Right lobe of liver (tissue), 6 donors: Measurements from ENCODE around the gene GSDME. TPM values are rescaled to one million over a fixed set of nuclear protein-coding genes. Genes with fewer than 3 reads are reported as not detected.
A peak's percentile ranks its signal among the peaks of the same experiment; 100 is the strongest.

ENCODE experiments used
- ATAC-seq, 4 donors: fragments of 200-7000 bp; cut with Tn5 transposase; one replicate each; pipeline ENCODE4 v1.9.1; 2020; ENCODE audit warnings: mild to moderate bottlenecking in 4 of 4, moderate library complexity in 4 of 4
- DNase-seq, 3 donors: peaks; one replicate each; pipeline ENCODE4 v3.0.0-alpha.2; 2020
- H3K27ac ChIP-seq, 3 donors: fragments of 200-600 bp; one replicate each; pipeline ENCODE4 v1.8.0; 2022
- H3K27me3 ChIP-seq, 2 donors: fragments of 200-600 bp; one replicate each; pipeline ENCODE4 v1.8.0; 2022
- H3K36me3 ChIP-seq, 4 donors: fragments of 200-600 bp; sonication (generic) in 1 of 4; one replicate each; pipeline versions ENCODE4 v1.5.1 to v1.8.0; 2017 to 2022; ENCODE audit warnings: control low read depth in 1 of 4
- H3K4me1 ChIP-seq, 4 donors: fragments of 200-600 bp; sonication (generic) in 1 of 4; one replicate each; pipeline versions ENCODE4 v1.5.1 to v1.8.0; 2017 to 2022; ENCODE audit warnings: control low read depth in 1 of 4
- H3K4me3 ChIP-seq, 3 donors: fragments of 200-600 bp; one replicate each; pipeline ENCODE4 v1.8.0; 2022
- H3K9me3 ChIP-seq, 4 donors: fragments of 200-600 bp; sonication (generic) in 1 of 4; one replicate each; pipeline versions ENCODE4 v1.5.1 to v1.8.0; 2017 to 2022; ENCODE audit warnings: control low read depth in 1 of 4
- CTCF ChIP-seq, 4 donors: fragments of 200-600 bp in 3 of 4; fragments of 450-650 bp in 1 of 4; IDR thresholded peaks; one replicate each; pipeline versions ENCODE4 v1.5.1 to v1.8.0; 2016 to 2022; ENCODE audit warnings: antibody characterized with exemption in 4 of 4, mild to moderate bottlenecking in 2 of 4
- POLR2A ChIP-seq: fragments of 450-650 bp; IDR thresholded peaks from one replicate; pipeline ENCODE4 v1.6.1; 2017; ENCODE audit warnings: antibody characterized with exemption, mild to moderate bottlenecking
- WGBS: methylation state at CpG from one replicate; pipeline ENCODE4 v1.1.6; 2018; ENCODE audit warnings: low coverage, low lambda C conversion rate; ENCODE audit not compliant: insufficient coverage; ENCODE audit errors: missing lambda C conversion rate; 5-methylcytosine and 5-hydroxymethylcytosine counted together
- intact Hi-C, 2 donors: fragments of 100-400 bp; cut with DNase I; formaldehyde crosslinking; loops; one replicate each; pipeline versions ENCODE4 v1.11.2 to v1.14.1; 2022
- total RNA-seq, 6 experiments: library from RNA; depleted of rRNA in 2 of 6; stranded (reverse); fragments of >200 nt in 2 of 6; fragmentation: NEBNext Ultra II Directional in 3 of 6; extraction: Animal tissue kit (Norgen Biotek cat#: 25700) in 3 of 6; gene quantifications; one replicate each; pipeline versions ENCODE4 v1.1.0 to v1.2.4, GENCODE V29; 2016 to 2023
- donor health status: DM: no; HTN: yes; CAD: no.
- donor health status: DM: no; HTN: no; CAD: no.
- donor health status: DM: no; HTN: no; CAD: no.
- donor health status: DM: no; HTN: yes; CAD: no.
- donor health status: DM: no; HTN: yes; CAD: no.

Gene GSDME
- total RNA-seq, 6 experiments from 2014 or later = 3.1 to 10.2 (median 5.8) TPM

GRCh38 chr7:24723178-24723530 lies 34.1 kb downstream of the GSDME start:
- DNase-seq (no peak), ATAC-seq (no peak)
- Histone ChIP-seq H3K27me3 (no peaks in the 10 kb centered on the region), H3K9me3 (no peaks in the 10 kb centered on the region), H3K27ac (no peak overlapping the region), H3K36me3 (no peaks in the 10 kb centered on the region), H3K4me1 (no peaks in the 10 kb centered on the region), H3K4me3 (no peak overlapping the region)
- intact Hi-C loops = no loop called here
- TF ChIP-seq POLR2A (no peak), CTCF (IDR thresholded peaks at IDR 0.05) (no peak)
- WGBS = 100% methylated on average over 1 of the region's 5 CpGs

GRCh38 chr7:24722386-24723177 lies 34.7 kb downstream of the GSDME start:
- DNase-seq (no peak), ATAC-seq (peak; percentile 43 to 70 (median 62))
- Histone ChIP-seq H3K9me3 (no peaks in the 10 kb centered on the region), H3K36me3 (no peaks in the 10 kb centered on the region), H3K4me1 (no peaks in the 10 kb centered on the region), H3K27ac (no peak overlapping the region), H3K27me3 (no peaks in the 10 kb centered on the region), H3K4me3 (no peak overlapping the region)
- intact Hi-C loops = no loop called here
- no peak for TF ChIP-seq POLR2A
- peak in 2 of 4 donors; percentile 27 to 41 for TF ChIP-seq CTCF (IDR thresholded peaks at IDR 0.05)
- WGBS = 82% methylated on average over 12 of the region's 19 CpGs

- ATAC-seq (no peak), DNase-seq (no peak)
- 57% methylated on average over 6 of the region's 10 CpGs for WGBS
- intact Hi-C loops = no loop called here
- Histone ChIP-seq H3K9me3 (no peaks in the 10 kb centered on the region), H3K27me3 (no peaks in the 10 kb centered on the region), H3K4me3 (no peak overlapping the region), H3K4me1 (no peaks in the 10 kb centered on the region), H3K27ac (no peak overlapping the region), H3K36me3 (no peaks in the 10 kb centered on the region)
- TF ChIP-seq POLR2A (no peak), CTCF (IDR thresholded peaks at IDR 0.05) (no peak)
These were observed 35.7 kb downstream of the GSDME start for GRCh38 chr7:24721481-24722001.

- H3K27ac ChIP-seq = no peak overlapping the region
- H3K36me3 ChIP-seq = no peaks in the 10 kb centered on the region
- H3K27me3 ChIP-seq = no peaks in the 10 kb centered on the region
- no peaks in the 10 kb centered on the region for H3K9me3 ChIP-seq
- TF ChIP-seq CTCF (IDR thresholded peaks at IDR 0.05) (no peak), POLR2A (no peak)
- H3K4me3 ChIP-seq = no peak overlapping the region
- no peak for DNase-seq
- no peak for ATAC-seq
- intact Hi-C loops = no loop called here
- 79% methylated on average over 2 of the region's 3 CpGs for WGBS
- no peaks in the 10 kb centered on the region for H3K4me1 ChIP-seq
These were observed 37.0 kb downstream of the GSDME start for GRCh38 chr7:24720283-24720682.
